Activated CD8-positive, alpha-beta memory T cell treated with anti-CD3 and anti-CD28 coated beads, Interleukin-2, amount 50 U/mL, for 24 hours (primary cell): Measurements from ENCODE around the gene RBFOX2.
"Not testable (repeated sequence)": the region's sequence is repeated elsewhere in the genome, so short reads cannot be mapped to it uniquely, and the experiment has no call there.

Experiments
- DNase-seq: peaks from one replicate; pipeline ENCODE4 v3.0.0-alpha.2; 2020; ENCODE audit errors: extremely low read depth

Gene RBFOX2

GRCh38 chr22:35735542-35735941 is 293.1 kb downstream of the RBFOX2 start:
- no peak for DNase-seq

- DNase-seq, result no peak
Observed at GRCh38 chr22:35734517-35734827, 294.2 kb downstream of the RBFOX2 start.

DNA sequence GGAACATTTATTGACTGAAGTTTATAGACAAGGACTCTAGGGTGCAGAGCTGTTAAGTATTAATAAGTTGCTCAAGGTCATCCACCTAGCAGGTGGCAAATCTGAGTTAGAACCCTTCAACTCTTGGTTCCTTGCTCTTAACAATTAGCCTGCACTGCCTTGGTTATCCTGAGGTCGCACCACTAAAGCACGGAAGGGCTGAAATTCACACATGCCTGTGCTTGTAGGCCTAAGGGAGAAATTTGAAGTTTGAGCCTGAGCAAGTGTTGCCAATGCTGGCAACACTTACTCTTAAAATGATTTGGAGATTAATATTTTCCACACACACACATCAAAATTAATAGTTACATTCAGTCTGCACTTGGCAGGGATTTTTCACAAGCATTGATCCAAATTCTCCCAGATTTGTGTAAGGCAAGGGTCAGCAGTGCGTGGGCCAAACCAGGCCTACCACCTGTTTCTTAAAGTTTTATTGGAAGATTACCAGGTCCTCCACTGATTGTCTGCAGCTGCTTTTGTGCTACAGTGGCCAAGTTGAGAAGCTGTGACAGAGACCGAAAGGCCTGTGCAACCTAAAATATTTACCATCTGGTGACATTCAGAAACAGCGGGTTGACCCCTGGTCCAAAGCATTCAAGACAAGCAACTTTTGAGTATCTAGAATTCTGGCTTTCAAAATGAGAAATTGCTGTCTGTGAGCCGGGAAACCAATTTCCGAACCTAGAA is 294.7 kb downstream of the RBFOX2 start:
- DNase-seq, result no peak

DNA sequence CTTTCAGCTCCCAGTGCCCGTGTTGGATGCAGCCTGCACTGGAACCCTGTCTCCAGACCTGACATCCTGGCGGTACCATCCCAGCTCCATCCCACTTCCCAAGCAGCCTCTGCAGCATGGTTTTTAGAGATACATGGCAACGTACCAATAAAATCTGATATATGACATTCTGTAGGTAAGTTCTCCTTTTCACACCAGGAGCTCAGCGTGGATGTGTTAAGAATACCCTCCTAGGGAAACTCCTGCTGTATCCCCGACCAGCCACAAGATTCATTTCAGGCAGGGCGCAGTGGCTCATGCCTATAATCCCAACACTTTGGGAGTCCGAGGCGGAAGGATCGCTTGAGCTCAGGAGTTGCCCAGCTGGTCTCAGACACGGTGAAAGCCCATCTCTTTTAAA is 295.6 kb downstream of the RBFOX2 start:
- no peak for DNase-seq

DNA sequence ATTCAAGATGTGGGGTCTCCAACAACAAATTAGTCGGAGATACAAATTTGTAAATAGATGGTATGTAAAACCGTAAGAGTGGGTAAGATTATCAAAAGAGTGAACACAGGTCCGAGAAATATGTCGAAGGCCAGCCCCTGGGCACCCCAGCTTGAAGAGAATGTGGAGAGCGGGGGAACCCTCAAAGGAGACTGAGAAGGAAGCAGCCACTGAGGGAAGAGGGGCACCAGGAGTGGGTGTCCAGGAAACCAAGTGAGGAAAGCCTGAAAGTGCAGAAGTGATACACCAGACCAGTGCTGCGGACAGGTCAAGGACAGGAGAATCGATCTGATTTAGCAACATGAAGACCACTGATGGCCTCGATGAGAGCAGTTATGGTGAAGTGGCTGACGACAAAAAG is 296.5 kb downstream of the RBFOX2 start:
- DNase-seq, result no peak

- no peak for DNase-seq
Observed at GRCh38 chr22:35731321-35731720, 297.3 kb downstream of the RBFOX2 start.

- no peak for DNase-seq
Observed at GRCh38 chr22:35729309-35729698, 299.3 kb downstream of the RBFOX2 start.

DNA sequence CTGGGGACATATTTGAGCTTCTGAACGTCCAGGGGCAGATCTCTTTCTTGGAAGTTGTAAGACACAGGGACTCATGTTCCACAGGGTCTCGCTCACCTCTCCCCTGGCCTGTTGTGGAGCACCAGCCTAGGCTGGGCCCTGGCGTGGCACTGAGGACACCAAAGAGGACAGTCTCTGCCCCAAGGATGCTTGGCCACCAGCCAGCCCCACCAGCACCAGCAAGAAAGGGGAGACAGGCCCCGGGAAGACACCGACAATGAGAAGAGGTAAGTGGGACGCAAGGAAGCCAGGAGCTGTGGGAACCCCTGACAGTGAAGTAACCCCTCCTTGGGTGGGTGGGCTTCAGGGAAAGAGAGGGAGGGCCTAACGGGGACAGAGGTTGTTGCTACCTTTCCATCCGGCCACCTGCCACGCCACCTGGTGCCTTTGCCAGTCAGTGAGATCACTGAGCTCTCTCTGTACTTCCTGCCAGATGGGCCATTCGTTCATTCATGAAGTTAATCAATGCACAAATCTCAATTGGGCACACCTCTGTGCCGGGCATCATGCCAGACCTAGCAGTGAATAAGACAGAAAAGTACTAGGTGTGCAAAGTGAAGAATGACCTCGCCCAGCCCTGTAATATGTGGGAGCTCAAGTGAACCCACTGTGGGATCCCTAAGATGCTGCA is 299.9 kb downstream of the RBFOX2 start:
- DNase-seq, result no peak

GRCh38 chr22:35727436-35727835 is 301.2 kb downstream of the RBFOX2 start:
- no peak for DNase-seq

DNA sequence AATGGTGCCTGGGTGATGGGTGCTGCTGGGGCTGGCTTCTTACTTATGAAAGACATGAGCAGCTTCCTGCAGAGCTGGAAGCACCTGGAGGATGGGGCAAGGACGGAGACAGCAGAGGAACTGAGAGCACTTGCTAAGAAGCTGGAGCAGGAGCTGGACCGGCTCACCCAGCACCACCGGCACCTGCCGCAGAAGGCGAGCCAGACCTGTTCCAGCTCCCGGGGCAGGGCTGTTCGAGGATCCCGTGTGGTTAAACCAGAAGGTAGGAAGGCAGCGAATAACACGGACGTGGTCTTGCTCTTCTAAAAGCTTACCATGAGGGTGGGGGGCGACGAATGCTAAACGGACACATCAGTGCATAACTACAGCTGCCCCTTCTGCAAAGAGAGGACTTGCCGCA is 301.7 kb downstream of the RBFOX2 start:
- DNase-seq, result no peak

- DNase-seq, result no peak
Observed at GRCh38 chr22:35726398-35726797, 302.2 kb downstream of the RBFOX2 start.

DNA sequence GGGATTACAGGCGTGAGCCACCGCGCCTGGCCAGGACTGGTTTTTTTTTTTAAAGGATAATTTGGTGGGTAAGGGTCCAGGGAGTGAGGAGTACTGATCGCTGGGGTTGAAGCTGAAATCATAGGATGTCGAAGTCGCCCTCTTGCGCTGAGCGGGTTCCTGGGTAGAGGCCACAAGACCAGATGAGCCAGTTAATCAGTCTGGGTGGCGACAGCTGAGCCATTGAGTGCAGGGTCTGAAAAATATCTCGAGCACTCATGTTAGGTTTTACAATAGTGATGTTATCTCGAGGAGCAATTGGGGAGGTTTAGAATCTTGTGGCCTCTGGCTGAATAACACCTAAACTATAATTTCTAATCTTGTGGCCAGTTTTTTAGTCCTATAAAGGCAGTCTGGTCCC is 303.1 kb downstream of the RBFOX2 start:
- no peak for DNase-seq

DNA sequence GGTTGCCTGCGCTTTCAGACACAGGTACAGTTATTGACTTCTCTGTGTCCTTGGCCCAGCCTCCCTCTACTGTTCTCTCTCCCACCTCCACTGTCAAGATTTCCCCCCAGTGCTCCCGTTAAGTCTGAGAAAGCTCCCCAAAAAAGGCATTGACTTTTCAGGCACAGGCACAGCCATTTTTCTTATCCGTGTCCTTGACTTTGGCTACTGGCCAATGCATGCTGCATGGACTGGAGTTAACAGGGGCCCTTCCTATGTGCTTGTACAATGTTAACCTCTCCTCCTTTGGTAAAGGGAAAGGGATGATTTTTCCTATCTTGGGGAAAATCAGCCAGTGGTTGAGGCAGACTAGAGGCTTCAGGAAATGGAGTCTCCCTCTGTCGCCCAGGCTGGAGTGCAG is 306.7 kb downstream of the RBFOX2 start:
- no peak for DNase-seq

DNA sequence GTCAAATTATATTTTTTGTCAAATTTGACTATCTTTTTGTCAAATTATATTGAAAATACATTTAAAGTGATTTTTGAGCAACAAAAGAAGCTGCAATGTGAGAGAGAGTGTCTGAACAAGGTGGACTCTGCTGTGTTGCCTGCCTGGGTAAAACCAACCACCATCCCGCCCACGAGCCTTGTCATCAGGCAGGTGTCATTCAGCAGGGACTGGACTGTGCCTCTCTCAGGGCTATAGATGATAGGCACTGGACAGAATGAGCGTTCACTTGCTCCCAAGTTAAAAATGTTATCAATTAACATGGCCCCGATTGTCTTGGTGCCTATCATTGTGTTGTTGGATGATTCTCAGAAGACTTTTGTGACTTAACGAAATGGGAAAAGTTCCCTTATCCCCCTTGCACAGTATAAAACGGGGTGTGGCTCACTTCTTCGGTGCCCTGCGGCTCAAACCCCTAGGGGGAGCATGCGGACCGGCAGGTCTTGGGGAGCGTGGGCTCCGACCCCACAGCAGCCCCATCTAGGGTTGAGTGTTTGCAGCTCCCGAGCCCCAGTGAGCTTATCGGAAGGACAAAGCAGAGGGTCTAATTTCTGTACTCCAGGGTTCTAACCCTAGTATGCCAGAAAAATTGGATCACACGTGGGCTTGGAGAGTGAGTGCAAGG is 309.3 kb downstream of the RBFOX2 start:
- no peak for DNase-seq

DNA sequence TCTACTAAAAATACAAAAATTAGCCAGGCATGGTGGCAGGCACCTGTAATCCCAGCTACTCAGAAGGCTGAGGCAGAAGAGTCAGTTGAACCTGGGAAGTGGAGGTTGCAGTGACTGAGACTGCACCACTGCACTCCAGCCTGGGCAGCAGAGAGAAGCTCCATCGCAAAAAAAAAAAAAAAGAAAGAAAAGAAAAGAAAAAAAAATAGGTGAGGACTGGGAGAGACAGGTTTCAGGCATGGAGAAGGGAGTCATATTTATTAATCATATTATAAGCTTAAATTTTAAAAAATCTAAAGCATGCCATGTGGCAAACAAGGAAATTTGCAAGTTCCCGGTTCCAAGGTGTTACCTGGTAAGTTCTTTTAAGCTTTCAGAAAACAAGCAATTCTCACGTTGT is 311.1 kb downstream of the RBFOX2 start, which contains the start of gene APOL5:
Gene APOL5, plus strand, starts transcription at position 301 of the 400 bp plus-strand sequence. Its CDS starts 0 bp downstream, at position 301.
- DNase-seq, result no peak

- no peak for DNase-seq
Observed at GRCh38 chr22:35712672-35713071, 316.0 kb downstream of the RBFOX2 start.

DNA sequence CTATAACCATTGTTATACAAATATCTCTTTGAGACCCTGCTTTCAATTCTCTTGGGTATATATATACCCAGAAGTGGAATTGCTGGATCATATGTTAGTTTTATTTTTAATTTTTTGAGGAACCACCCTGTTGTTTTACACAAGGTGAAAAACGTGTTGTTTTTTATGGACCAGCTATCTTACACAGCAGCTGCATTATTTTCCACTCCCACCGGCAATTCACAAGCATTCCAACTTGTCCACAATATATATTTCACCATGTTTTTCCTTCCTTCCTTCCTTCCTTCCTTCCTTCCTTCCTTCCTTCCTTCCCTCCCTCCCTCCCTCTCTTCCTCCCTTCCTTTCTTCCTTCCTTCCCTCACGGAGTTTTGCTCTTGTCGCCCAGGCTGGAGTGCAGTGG is 317.3 kb downstream of the RBFOX2 start:
- no peak for DNase-seq

GRCh38 chr22:35708917-35709316 is 319.7 kb downstream of the RBFOX2 start:
- no peak for DNase-seq

DNA sequence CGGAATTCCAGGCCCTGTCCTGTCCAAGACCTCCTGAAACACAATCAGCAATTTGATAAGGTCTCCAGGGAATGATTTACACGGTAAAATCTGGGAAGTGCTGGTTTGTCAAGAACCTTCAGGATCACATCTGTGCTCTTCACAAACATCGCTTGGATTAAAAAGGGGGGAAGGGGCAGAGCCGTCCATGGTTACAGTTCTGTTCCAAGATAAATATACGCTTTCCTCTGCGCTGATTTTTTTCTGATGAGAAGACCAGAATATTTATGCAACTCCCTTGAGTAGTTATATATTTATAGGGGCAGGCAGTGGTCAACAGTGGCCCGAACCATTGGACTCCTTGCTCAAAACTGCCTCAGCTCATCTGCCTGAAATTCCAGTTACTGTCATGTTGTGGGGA is 320.2 kb downstream of the RBFOX2 start:
- DNase-seq, result no peak

DNA sequence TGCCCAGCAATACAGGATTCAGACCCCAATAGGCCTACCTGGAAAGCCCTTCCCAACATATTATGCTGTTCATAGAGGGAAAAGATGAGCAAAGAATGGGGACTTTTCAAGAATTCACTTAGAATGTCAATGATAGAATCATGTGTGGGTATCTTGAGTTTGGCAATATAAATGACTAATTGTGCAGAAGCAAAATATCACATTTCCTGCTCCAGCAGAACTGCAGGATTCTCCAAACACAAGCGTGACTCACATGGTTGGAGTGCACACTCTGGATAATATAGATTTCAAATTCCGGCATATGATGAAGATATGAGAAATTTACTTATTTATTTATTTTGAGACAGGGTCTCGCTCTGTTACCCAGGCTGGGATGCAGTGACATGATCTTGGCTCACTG is 323.5 kb downstream of the RBFOX2 start:
- DNase-seq, result no peak

GRCh38 chr22:35703861-35704584 is 324.6 kb downstream of the RBFOX2 start:
- no peak for DNase-seq

GRCh38 chr22:35699852-35700251 is 328.8 kb downstream of the RBFOX2 start:
- not testable (repeated sequence) for DNase-seq
